ENCODE data around the gene PAQR4. TPM values are rescaled to one million over a fixed set of nuclear protein-coding genes. Genes with fewer than 3 reads are reported as not detected.

Gene PAQR4
- total and polyA plus RNA-seq, 2 of the 13 experiments (the other 11 are each of a cell fraction or from before 2014, with no cell fraction given) = 15.9 to 24.8 TPM

GRCh38 chr16:3003582-3004270, 34.6 kb downstream of the PAQR4 start (continued):
- TF ChIP-seq ZNF275 (CRISPR knock-in tag; IDR thresholded peaks at IDR 0.05; ENCODE audit: borderline replicate concordance) (no peak), XRCC5 (optimal IDR thresholded peaks at IDR 0.05; ENCODE audit: low read length) (peak; percentile 75), TFDP2 (CRISPR knock-in tag; IDR thresholded peaks at IDR 0.05) (peak; percentile 95), SP1 (IDR thresholded peaks at IDR 0.05) (no peak), SP1 (CRISPR knock-in tag; IDR thresholded peaks at IDR 0.05) (peak; percentile 85), ZNF205 (CRISPR knock-in tag; IDR thresholded peaks at IDR 0.05) (0 out of 2 replicates have a peak, but pooled peaks have one; percentile 28), RXRA (CRISPR knock-in tag; IDR thresholded peaks at IDR 0.05) (peak; percentile 58; the same call in 1 of the 2 replicates), GATAD2A (CRISPR knock-in tag; IDR thresholded peaks at IDR 0.05) (peak; percentile 60), THRA (CRISPR knock-in tag; IDR thresholded peaks at IDR 0.05; ENCODE audit: borderline replicate concordance) (0 out of 2 replicates have a peak, but pooled peaks have one; percentile 45), ZBTB21 (CRISPR knock-in tag; IDR thresholded peaks at IDR 0.05) (no peak), RCOR2 (CRISPR knock-in tag; IDR thresholded peaks at IDR 0.05) (peak; percentile 41; the same call in 1 of the 2 replicates), NFKB2 (CRISPR knock-in tag; IDR thresholded peaks at IDR 0.05; ENCODE audit: borderline replicate concordance) (peak; percentile 55; the same call in 1 of the 2 replicates), ZBTB1 (CRISPR knock-in tag; IDR thresholded peaks at IDR 0.05; ENCODE audit: borderline replicate concordance) (no peak), ZIK1 (CRISPR knock-in tag; IDR thresholded peaks at IDR 0.05; ENCODE audit: borderline replicate concordance, low read depth) (no peak), LCORL (IDR thresholded peaks at IDR 0.05) (no peak), LCORL (CRISPR knock-in tag; IDR thresholded peaks at IDR 0.05) (peak; percentile 64; the same call in 1 of the 2 replicates), ZMYM3 (CRISPR knock-in tag; IDR thresholded peaks at IDR 0.05) (peak; percentile 28; the same call in 1 of the 2 replicates), HNF1B (CRISPR knock-in tag; IDR thresholded peaks at IDR 0.05) (peak; percentile 72; the same call in 1 of the 2 replicates), KMT2B (CRISPR knock-in tag; IDR thresholded peaks at IDR 0.05) (peak; percentile 53; the same call in 1 of the 2 replicates), RFXANK (CRISPR knock-in tag; IDR thresholded peaks at IDR 0.05) (peak; percentile 67; the same call in 1 of the 2 replicates), ZNF280B (CRISPR knock-in tag; IDR thresholded peaks at IDR 0.05; ENCODE audit: borderline replicate concordance) (peak; percentile 53; the same call in 1 of the 2 replicates), NR2F6 (IDR thresholded peaks at IDR 0.05) (peak; percentile 17; the same call in 1 of the 2 replicates), NR2F6 (CRISPR knock-in tag; IDR thresholded peaks at IDR 0.05) (peak; percentile 38; the same call in 1 of the 2 replicates), HNRNPLL (IDR thresholded peaks at IDR 0.05; ENCODE audit: low read depth, low read length, poor library complexity, severe bottlenecking) (peak; percentile 73)
